Measurements from ENCODE around the gene SDHB.

Gene SDHB

DNA sequence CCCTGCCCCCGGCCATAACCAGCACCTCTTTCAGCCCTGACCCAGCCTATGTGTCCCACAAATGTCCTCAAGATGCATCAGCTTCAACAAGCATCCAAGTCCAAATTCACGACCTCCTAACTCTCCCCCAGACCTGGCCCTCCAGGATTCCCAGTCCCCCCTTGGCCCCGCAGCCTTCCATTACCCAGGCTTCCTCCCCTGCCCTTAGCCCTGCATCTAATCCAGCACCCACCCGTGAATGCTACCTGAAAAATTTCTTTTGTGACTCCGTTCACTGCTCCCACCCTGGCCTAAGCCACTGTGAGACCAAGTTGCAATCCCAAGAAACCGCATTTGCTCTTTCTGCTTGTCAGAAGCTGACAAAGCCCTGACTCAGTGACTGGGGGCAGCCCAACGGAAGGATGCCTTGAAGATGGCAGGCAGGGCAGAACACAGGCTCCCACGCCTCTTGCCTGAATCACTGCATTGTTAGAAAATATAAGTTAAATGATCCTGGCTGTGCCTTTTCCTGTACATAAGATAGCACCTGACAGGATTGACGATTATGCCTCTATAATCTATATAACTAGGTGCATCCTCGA, 72.5 kb downstream of the SDHB start:
- DNase-seq, result peak; percentile 88

- DNase-seq, result peak; percentile 47
Measured at GRCh38 chr1:16980473-16981268, 73.2 kb downstream of the SDHB start, which contains the start of gene MFAP2. Gene MFAP2 (minus strand): TSS chr1:16980620. CDS start chr1:16978273, 2,347 bp downstream.

GRCh38 chr1:16979475-16980327, 74.1 kb downstream of the SDHB start:
- no peak for DNase-seq

- no peak for DNase-seq
Measured at GRCh38 chr1:16978567-16979474, 75.0 kb downstream of the SDHB start.

DNA sequence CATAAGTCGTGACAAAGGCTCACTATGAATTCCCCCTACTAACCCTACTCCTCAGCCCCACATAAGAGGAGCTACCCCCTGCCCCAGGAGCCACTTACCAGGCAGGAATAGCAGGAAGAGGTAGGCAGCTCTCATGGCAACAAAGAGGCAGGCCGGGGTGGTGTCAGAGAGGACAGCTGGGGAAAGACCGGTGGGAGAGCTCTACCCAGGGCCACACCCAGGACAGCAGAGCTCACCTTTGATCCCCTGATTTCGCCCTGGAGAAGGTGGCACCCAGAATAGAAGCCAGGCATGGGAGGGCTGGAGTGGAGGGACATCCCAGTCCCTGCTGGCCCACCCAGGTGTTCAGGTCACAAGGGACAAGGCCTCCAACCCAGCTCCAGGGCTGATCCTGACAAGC, 75.7 kb downstream of the SDHB start:
- DNase-seq, result no peak

DNA sequence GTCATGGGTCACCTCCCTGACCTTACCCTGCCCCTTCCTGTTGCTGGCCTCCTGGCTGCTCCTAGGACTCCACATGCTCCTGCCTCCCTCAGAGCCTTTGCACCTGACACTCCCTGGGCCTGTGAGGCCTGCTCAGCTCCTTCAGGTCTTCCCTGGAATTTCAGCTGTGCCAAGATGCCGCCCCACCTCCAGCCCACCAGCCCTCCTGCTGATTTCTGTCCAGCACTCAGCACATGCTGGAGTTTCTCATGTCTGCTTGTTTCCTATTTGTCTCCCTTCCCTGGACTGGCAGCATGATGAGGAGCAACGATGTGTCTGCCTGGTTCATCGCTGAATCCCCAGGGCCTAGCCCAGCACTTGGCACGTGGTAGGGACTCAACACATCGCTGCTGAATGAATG, 76.5 kb downstream of the SDHB start:
- DNase-seq, result no peak

DNA sequence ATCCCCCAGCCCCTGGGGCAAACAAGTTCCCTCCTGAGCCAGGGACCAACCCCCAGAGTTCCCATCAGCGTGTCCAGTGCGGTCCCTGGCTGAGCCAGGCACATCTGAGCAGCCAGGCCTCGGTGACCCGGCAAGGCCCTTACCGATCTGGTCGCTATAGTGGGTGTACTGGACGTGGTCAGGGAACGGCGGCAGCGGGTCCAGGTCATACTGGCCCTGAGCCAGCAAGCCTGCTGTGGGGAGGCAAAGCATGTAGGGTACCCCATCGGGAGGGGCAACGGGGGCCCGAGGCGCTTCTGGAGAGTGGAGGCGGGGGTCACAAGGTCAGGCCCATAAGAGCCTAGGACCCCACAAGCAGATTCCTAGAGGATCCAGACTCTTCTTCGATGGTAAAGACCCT, 76.9 kb downstream of the SDHB start:
- no peak for DNase-seq

GRCh38 chr1:16975838-16976237, 78.0 kb downstream of the SDHB start:
- DNase-seq, result no peak

- DNase-seq, result no peak
Measured at GRCh38 chr1:16975211-16975610, 78.6 kb downstream of the SDHB start.

DNA sequence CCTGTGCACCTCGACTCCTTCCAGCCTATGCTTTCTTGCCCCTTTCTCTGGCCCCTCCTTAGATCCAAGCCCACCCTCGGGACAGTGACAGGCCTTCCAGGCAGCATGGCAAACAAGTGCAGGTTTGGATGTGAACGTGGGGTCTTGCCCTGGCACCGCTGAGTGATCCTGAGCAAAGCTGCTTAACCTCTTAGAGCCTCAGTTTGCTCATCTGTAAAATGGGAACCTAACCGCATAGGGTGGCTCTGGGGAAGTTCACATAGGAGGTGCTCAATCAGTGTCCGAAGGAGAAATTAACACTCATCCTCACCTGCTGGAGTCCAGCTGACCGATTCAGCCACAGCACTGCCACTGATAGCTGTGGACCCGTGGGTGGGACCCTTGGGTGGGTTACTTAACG, 80.6 kb downstream of the SDHB start:
- DNase-seq, result no peak

DNA sequence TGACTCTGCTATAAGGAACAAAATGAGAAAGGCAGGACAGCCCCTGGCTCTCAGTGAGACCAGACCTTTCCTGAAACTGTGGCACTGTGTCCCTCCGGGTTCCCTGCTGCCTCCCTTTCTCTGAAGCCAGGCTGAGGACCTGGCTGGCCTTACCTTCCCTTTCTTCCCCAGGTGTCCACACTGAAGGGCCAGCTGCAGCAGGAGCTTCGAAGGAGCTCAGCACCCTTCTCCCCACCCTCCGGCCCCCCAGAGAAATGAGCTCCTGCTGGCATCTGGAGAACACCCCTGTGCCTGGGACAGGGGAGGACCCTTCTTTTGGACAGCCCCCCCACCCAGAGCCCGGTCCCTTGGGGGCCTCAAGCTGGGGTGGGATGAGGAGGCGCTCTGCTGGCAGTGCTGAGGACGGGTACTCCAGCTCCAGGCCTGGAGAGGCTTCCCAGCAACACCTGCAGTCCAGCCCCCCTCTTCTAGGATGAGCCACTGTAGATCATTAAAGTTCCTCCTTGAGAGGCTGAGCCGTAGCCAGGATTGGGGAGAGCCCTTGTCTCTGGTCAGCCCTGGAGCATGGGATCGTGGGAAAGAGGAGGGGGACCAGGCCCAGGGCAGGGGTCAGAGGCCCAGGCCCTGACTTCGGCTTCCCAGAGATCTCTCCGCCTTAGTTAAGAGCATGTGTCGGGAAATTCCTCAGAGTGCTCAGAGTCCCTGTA, 81.5 kb downstream of the SDHB start:
- no peak for DNase-seq

- DNase-seq, result no peak
Measured at GRCh38 chr1:16971341-16972188, 82.3 kb downstream of the SDHB start.

DNA sequence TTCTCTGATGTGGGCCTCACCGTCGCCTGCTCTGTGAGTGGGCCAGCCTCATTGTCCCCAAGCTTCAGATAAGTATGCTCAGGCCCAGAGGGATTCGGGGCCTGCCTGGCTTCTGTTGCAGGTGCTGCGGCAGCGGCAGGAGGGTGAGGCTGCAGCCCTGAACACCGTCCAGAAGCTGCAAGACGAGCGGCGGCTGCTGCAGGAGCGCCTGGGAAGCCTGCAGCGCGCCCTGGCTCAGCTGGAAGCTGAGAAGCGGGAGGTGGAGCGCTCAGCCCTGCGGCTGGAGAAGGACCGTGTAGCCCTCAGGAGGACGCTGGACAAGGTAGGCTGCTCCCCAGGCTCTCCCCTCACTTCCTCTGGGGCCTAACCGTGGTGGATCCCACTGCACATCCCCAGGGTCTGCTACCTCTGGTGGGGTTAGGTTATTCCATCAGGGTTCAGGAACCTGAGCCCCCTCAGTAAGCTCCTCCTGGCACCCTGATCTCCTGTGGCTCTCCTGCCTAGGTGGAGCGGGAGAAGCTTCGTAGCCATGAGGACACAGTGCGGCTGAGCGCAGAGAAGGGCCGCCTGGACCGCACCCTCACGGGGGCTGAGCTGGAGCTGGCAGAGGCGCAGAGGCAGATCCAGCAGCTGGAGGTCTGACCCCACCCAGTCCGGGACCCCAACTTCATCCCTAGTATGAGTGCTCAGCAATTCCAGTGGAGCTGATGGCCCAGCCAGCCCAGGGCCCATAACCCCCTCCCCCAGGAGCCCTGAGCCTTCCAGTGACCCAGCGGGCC, 83.5 kb downstream of the SDHB start:
- DNase-seq, result no peak

DNA sequence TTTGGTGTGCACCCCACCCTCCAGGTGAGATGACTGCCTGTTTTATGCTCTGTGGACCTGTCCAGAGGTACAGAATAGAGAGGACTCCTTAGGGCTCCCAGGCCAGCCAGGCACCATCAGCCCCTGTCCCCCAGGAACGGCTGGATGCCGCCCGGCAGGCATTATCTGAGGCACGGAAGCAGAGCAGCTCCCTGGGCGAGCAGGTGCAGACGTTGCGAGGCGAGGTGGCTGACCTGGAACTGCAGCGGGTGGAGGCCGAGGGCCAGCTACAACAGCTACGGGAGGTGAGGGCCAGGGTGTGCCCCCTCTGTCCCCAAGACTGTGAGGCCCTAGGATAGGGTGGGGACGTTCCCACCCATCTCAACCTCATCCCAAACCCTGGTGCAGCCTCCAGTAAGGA, 84.2 kb downstream of the SDHB start:
- DNase-seq, result no peak

GRCh38 chr1:16969057-16969611, 84.7 kb downstream of the SDHB start:
- no peak for DNase-seq
